ENCODE results near the gene STK36. TPM values are rescaled to one million over a fixed set of nuclear protein-coding genes. Genes with fewer than 3 reads are reported as not detected.

The STK36 gene
- total and polyA plus RNA-seq, 10 of the 15 experiments (the other 5 are each of a cell fraction or from before 2014, with no cell fraction given): 4.0 to 22.8 (median 16.7) TPM

- TF ChIP-seq, protein P1, sequence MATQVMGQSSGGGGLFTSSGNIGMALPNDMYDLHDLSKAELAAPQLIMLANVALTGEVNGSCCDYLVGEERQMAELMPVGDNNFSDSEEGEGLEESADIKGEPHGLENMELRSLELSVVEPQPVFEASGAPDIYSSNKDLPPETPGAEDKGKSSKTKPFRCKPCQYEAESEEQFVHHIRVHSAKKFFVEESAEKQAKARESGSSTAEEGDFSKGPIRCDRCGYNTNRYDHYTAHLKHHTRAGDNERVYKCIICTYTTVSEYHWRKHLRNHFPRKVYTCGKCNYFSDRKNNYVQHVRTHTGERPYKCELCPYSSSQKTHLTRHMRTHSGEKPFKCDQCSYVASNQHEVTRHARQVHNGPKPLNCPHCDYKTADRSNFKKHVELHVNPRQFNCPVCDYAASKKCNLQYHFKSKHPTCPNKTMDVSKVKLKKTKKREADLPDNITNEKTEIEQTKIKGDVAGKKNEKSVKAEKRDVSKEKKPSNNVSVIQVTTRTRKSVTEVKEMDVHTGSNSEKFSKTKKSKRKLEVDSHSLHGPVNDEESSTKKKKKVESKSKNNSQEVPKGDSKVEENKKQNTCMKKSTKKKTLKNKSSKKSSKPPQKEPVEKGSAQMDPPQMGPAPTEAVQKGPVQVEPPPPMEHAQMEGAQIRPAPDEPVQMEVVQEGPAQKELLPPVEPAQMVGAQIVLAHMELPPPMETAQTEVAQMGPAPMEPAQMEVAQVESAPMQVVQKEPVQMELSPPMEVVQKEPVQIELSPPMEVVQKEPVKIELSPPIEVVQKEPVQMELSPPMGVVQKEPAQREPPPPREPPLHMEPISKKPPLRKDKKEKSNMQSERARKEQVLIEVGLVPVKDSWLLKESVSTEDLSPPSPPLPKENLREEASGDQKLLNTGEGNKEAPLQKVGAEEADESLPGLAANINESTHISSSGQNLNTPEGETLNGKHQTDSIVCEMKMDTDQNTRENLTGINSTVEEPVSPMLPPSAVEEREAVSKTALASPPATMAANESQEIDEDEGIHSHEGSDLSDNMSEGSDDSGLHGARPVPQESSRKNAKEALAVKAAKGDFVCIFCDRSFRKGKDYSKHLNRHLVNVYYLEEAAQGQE (IDR thresholded peaks at IDR 0.05; ENCODE audit: low read depth, low read length): no peak
- TF ChIP-seq POLR2A (IDR thresholded peaks at IDR 0.05; ENCODE audit: low read depth, low read length) (peak; percentile 91), RB1 (IDR thresholded peaks at IDR 0.05; ENCODE audit: borderline replicate concordance) (peak; percentile 83; the same call in 1 of the 2 replicates), NR2C1 (IDR thresholded peaks at IDR 0.05) (peak; percentile 70), SPI1 (IDR thresholded peaks at IDR 0.05; ENCODE audit: borderline replicate concordance, insufficient read depth, low read depth, low read length) (no peak), SIN3A (IDR thresholded peaks at IDR 0.05; ENCODE audit: low read depth, low read length) (0 out of 2 replicates have a peak, but pooled peaks have one; percentile 82), HDGF (IDR thresholded peaks at IDR 0.05) (peak; percentile 61; the same call in 1 of the 2 replicates), SRF (IDR thresholded peaks at IDR 0.05; ENCODE audit: low read depth in 2 of 2, low read length in 2 of 2) (peak in 1 of 2 experiments; percentile 65; a peak in 1 of 4 replicates), WRNIP1 (IDR thresholded peaks at IDR 0.05; ENCODE audit: borderline replicate concordance, low read depth, low read length) (no peak), RCOR1 (conservative IDR thresholded peaks at IDR 0.05; ENCODE audit: low read depth, low read length) (peak; percentile 64; the same call in 1 of the 2 replicates), CREM (IDR thresholded peaks at IDR 0.05; ENCODE audit: low read depth) (peak; percentile 65), SUPT20H (IDR thresholded peaks at IDR 0.05; ENCODE audit: borderline replicate concordance, control insufficient read depth, low read depth, low read length) (no peak), GATAD2B (conservative IDR thresholded peaks at IDR 0.05; ENCODE audit: low read depth) (peak; percentile 46; the same call in 1 of the 2 replicates)
- TF ChIP-seq, protein P2, sequence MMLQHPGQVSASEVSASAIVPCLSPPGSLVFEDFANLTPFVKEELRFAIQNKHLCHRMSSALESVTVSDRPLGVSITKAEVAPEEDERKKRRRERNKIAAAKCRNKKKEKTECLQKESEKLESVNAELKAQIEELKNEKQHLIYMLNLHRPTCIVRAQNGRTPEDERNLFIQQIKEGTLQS (IDR thresholded peaks at IDR 0.05; ENCODE audit: borderline replicate concordance, extremely low read depth, low read depth, low read length): no peak
Measured at GRCh38 chr2:218659258-218659987, 12.5 kb upstream of the STK36 start, which contains the start of the genes BCS1L and ZNF142 (continued).
